ENCODE measurements around the gene COPG2. TPM values are rescaled to one million over a fixed set of nuclear protein-coding genes. Genes with fewer than 3 reads are reported as not detected.

The COPG2 gene
- total RNA-seq, 1 experiment from 2014 or later, result 13.9 TPM

GRCh38 chr7:130478991-130479390, 189.6 kb downstream of the COPG2 start:
- H3K36me3 ChIP-seq (ENCODE audit: control insufficient read depth, insufficient read depth, low read length), result no peaks in the 10 kb centered on the region
- H3K4me3 ChIP-seq (ENCODE audit: low read depth, low read length), result no peak overlapping the region
- Mint-ChIP-seq H3K4me3 (ENCODE audit: unreplicated experiment) (no peak overlapping the region), H3K27ac (ENCODE audit: unreplicated experiment) (no peak overlapping the region), H3K9me3 (ENCODE audit: unreplicated experiment) (peaks cover 12% of the 10 kb centered on the region), H3K27me3 (ENCODE audit: insufficient read depth, unreplicated experiment) (no peaks in the 10 kb centered on the region), H3K36me3 (ENCODE audit: insufficient read depth, unreplicated experiment) (no peaks in the 10 kb centered on the region), H3K4me1 (ENCODE audit: low read depth, unreplicated experiment) (peaks cover 6% of the 10 kb centered on the region)
- H3K27me3 ChIP-seq (replicated peaks; ENCODE audit: control insufficient read depth, insufficient read depth, low read length), result no peaks in the 10 kb centered on the region
- H3K9me3 ChIP-seq, result peaks cover 16% of the 10 kb centered on the region
- POLR2A ChIA-PET, result no interaction called here
- no TSS peak for BruUV-seq (replicated peaks)
- intact Hi-C loops (cut with micrococcal nuclease; ENCODE audit: unreplicated experiment), result no loop called here
- CTCF ChIA-PET, result no interaction called here
- DNase-seq, result no peak
- no peaks in the 10 kb centered on the region for H3K4me1 ChIP-seq
- TF ChIP-seq CTCF (IDR thresholded peaks at IDR 0.05; ENCODE audit: insufficient read depth in 1 of 2, low read depth in 1 of 2, low read length in 1 of 2, severe bottlenecking in 1 of 2, unreplicated experiment in 1 of 2), result no peak

DNA sequence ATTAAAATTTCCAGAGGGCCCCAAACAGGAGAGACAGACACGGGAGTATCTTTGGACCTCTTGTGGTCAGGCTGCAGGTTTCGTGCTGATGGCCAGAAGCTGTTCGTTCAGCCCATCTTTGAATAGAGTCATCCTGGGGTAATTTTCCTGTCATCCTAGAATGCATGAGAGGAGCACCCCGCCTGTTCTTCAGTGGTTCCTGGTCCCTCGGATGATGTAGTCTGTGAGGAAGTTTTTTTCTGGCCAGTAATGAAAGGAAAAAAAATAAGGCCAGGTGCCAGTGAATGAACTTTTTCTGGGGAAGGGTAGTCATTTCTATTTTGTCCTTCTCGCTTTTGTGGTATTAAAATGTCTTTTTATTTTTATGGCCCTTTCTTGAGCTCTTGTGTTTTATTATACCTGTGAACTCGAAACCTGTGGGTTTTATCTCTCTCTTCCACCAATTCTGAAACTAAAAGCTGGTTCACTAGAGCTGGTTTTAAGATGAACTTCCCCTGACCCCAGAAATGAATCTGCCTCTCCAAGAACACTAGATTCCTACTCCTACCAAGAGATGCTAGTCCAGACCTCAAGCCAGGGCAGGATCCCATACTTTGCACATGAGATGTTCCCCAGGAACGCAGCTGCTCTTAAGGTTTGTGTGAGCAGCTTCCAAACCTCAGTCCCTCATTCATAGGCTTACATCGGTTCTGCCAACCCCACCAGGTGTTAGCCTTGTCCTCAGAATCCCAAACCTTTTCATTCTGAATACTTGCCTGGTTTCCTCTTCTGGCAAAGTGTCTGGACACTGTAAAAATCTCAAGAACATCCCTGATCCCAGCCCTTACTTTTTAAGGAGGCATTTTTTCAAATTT, 192.0 kb downstream of the COPG2 start:
- H3K9me3 ChIP-seq, result peaks cover 16% of the 10 kb centered on the region
- Mint-ChIP-seq H3K36me3 (ENCODE audit: insufficient read depth, unreplicated experiment) (no peaks in the 10 kb centered on the region), H3K27ac (ENCODE audit: unreplicated experiment) (no peak overlapping the region), H3K4me1 (ENCODE audit: low read depth, unreplicated experiment) (no peaks in the 10 kb centered on the region), H3K27me3 (ENCODE audit: insufficient read depth, unreplicated experiment) (no peaks in the 10 kb centered on the region), H3K9me3 (ENCODE audit: unreplicated experiment) (peaks cover 12% of the 10 kb centered on the region), H3K4me3 (ENCODE audit: unreplicated experiment) (no peak overlapping the region)
- CTCF ChIA-PET, result no interaction called here
- TF ChIP-seq CTCF (IDR thresholded peaks at IDR 0.05; ENCODE audit: insufficient read depth in 1 of 2, low read depth in 1 of 2, low read length in 1 of 2, severe bottlenecking in 1 of 2, unreplicated experiment in 1 of 2), result no peak
- intact Hi-C loops (cut with micrococcal nuclease; ENCODE audit: unreplicated experiment), result no loop called here
- no peaks in the 10 kb centered on the region for H3K4me1 ChIP-seq
- no peak overlapping the region for H3K4me3 ChIP-seq (ENCODE audit: low read depth, low read length)
- no peak for DNase-seq
- H3K27me3 ChIP-seq (replicated peaks; ENCODE audit: control insufficient read depth, insufficient read depth, low read length), result no peaks in the 10 kb centered on the region
- POLR2A ChIA-PET, result no interaction called here
- H3K36me3 ChIP-seq (ENCODE audit: control insufficient read depth, insufficient read depth, low read length), result no peaks in the 10 kb centered on the region
- no TSS peak for BruUV-seq (replicated peaks)

DNA sequence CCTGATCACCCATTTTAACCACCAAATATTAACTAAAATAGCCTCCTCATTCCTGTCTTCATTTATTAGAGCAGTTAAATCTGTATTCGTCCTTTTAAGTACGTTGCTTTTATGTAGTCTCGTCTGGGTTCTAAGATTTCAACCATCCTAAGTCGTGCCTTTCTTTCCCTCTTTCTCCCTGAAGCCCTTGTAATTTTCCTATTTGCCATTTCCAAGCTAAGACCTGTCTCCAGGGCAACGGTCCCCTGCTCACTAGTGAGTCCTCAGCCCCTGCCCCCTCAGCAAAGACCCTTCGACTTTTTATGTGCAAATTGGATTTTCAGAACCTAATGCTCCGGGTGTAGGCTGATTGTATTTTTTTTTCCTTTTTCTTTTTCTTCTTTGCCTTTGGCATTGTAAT, 192.8 kb downstream of the COPG2 start:
- ChIA-PET CTCF (no interaction called here), POLR2A (no interaction called here)
- H3K36me3 ChIP-seq (ENCODE audit: control insufficient read depth, insufficient read depth, low read length), result no peaks in the 10 kb centered on the region
- Mint-ChIP-seq H3K4me1 (ENCODE audit: low read depth, unreplicated experiment) (no peaks in the 10 kb centered on the region), H3K36me3 (ENCODE audit: insufficient read depth, unreplicated experiment) (no peaks in the 10 kb centered on the region), H3K4me3 (ENCODE audit: unreplicated experiment) (no peak overlapping the region), H3K27me3 (ENCODE audit: insufficient read depth, unreplicated experiment) (no peaks in the 10 kb centered on the region), H3K9me3 (ENCODE audit: unreplicated experiment) (peaks cover 12% of the 10 kb centered on the region), H3K27ac (ENCODE audit: unreplicated experiment) (no peak overlapping the region)
- no peak for DNase-seq
- H3K4me1 ChIP-seq, result no peaks in the 10 kb centered on the region
- no peaks in the 10 kb centered on the region for H3K27me3 ChIP-seq (replicated peaks; ENCODE audit: control insufficient read depth, insufficient read depth, low read length)
- no TSS peak for BruUV-seq (replicated peaks)
- intact Hi-C loops (cut with micrococcal nuclease; ENCODE audit: unreplicated experiment), result no loop called here
- no peak overlapping the region for H3K4me3 ChIP-seq (ENCODE audit: low read depth, low read length)
- no peak for TF ChIP-seq CTCF (IDR thresholded peaks at IDR 0.05; ENCODE audit: insufficient read depth in 1 of 2, low read depth in 1 of 2, low read length in 1 of 2, severe bottlenecking in 1 of 2, unreplicated experiment in 1 of 2)
- peaks cover 16% of the 10 kb centered on the region for H3K9me3 ChIP-seq

All from Caco-2 (cell line).